ENCODE measurements around the gene TAAR8. TPM values are rescaled to one million over a fixed set of nuclear protein-coding genes. Genes with fewer than 3 reads are reported as not detected.

TAAR8 gene, protein sequence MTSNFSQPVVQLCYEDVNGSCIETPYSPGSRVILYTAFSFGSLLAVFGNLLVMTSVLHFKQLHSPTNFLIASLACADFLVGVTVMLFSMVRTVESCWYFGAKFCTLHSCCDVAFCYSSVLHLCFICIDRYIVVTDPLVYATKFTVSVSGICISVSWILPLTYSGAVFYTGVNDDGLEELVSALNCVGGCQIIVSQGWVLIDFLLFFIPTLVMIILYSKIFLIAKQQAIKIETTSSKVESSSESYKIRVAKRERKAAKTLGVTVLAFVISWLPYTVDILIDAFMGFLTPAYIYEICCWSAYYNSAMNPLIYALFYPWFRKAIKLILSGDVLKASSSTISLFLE
- total RNA-seq, result not detected

DNA sequence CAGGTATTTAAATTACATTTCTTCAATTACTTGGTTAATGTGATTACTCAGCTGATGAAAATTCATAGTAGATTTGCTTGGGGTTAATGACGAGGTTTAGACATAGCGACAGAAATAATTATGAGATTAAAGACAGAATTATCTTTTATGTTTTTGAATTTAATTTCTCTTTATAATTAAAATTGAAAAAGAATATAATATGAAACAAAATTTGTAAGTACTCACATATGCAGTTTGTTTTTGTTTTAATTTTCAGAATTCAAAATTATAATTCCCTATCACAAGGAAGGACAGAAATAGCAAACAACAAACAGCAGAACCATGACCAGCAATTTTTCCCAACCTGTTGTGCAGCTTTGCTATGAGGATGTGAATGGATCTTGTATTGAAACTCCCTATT is at the start of gene TAAR8:
Gene TAAR8 (plus strand): TSS at position 301 of the 400 bp plus-strand sequence. CDS start 21 bp downstream, at position 322.
- H3K27ac ChIP-seq, result no peak within 1 kb of the TSS
- TF ChIP-seq POLR2AphosphoS5 (IDR thresholded peaks at IDR 0.05), result no peak
- no peak for TF ChIP-seq POLR2A (IDR thresholded peaks at IDR 0.05)
- TF ChIP-seq, protein P1, sequence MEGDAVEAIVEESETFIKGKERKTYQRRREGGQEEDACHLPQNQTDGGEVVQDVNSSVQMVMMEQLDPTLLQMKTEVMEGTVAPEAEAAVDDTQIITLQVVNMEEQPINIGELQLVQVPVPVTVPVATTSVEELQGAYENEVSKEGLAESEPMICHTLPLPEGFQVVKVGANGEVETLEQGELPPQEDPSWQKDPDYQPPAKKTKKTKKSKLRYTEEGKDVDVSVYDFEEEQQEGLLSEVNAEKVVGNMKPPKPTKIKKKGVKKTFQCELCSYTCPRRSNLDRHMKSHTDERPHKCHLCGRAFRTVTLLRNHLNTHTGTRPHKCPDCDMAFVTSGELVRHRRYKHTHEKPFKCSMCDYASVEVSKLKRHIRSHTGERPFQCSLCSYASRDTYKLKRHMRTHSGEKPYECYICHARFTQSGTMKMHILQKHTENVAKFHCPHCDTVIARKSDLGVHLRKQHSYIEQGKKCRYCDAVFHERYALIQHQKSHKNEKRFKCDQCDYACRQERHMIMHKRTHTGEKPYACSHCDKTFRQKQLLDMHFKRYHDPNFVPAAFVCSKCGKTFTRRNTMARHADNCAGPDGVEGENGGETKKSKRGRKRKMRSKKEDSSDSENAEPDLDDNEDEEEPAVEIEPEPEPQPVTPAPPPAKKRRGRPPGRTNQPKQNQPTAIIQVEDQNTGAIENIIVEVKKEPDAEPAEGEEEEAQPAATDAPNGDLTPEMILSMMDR (IDR thresholded peaks at IDR 0.05), result no peak
- no peaks in the 10 kb centered on the region for H3K36me3 ChIP-seq
- no peaks in the 10 kb centered on the region for H3K9me3 ChIP-seq
- H3K4me3 ChIP-seq, result no peak within 1 kb of the TSS
- intact Hi-C loops (cut with DNase I; ENCODE audit: low total_unique reads), result no loop called here
- no peaks in the 10 kb centered on the region for H3K27me3 ChIP-seq
- H3K4me1 ChIP-seq, result no peaks in the 10 kb centered on the region
- no peak for DNase-seq (ENCODE audit: low spot score in 2 of 2)

DNA sequence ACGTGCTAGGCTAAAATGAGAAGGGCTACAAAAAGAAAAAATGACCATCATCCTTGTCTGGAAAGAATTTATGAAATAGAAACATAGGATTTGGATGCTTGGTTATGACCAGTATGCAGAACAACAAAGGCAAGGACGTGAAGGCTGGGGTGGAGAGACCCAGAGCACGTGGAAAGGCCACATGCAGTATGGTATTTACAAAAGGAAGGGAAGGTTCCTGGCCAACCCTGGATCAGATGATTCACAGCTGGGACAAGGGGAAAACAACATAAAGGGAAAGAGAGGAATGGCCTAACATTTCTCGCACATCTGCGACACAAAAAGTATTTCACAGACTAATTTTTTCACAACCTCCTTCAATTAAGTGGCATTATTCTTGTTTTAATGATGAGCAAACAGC is 47.7 kb upstream of the TAAR8 start:
- no peak for DNase-seq (ENCODE audit: low spot score in 2 of 2)
- no peak for TF ChIP-seq POLR2AphosphoS5 (IDR thresholded peaks at IDR 0.05)
- TF ChIP-seq, protein P1 (IDR thresholded peaks at IDR 0.05), result no peak
- no peak for TF ChIP-seq POLR2A (IDR thresholded peaks at IDR 0.05)
- Histone ChIP-seq H3K27ac (no peak overlapping the region), H3K9me3 (no peaks in the 10 kb centered on the region), H3K4me3 (no peak overlapping the region), H3K27me3 (no peaks in the 10 kb centered on the region), H3K36me3 (no peaks in the 10 kb centered on the region), H3K4me1 (peaks cover 0 to 3% of the 10 kb centered on the region in 2 donors)
- intact Hi-C loops (cut with DNase I; ENCODE audit: low total_unique reads), result no loop called here

DNA sequence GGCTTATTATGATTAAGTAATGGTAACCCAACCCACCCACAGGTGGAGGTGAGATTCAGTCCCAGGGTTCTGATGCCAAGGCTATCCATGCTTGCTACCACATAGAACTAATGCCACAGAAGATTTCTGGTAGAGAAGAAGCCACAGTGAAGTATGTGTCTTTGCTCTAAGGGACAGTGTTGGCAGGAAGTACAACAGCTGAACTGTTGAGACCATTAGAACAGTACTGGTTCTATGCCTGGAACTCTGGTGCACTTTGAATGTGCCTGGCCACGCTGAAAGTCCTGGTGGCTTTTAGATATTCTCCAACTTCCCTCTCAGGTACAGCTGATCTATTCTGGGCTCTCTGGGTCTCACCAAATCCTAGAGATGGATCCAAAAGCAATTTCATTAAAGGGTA is 47.3 kb upstream of the TAAR8 start:
- intact Hi-C loops (cut with DNase I; ENCODE audit: low total_unique reads), result no loop called here
- peaks cover 0 to 3% of the 10 kb centered on the region in 2 donors for H3K4me1 ChIP-seq

DNA sequence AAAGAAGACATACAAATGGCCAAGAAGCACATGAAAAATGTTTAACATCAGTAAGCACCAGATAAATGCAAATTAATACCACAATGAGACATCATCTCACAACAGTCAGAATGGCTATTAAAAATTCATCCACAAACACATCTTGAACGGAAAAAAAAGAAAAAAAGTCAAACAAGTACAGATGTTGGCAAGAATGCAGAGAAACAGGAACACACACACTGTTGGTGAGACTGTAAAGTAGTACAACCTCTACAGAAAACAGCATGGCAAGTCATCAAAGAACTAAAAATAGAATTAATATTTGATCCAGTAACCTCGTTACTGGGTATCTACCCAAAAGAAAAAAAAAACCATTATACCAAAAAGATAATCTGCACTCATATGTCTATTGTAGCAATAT is 46.0 kb upstream of the TAAR8 start:
- H3K4me1 ChIP-seq, result peaks cover 0 to 3% of the 10 kb centered on the region in 2 donors
- TF ChIP-seq, protein P1 (IDR thresholded peaks at IDR 0.05), result no peak
- no peak for TF ChIP-seq POLR2AphosphoS5 (IDR thresholded peaks at IDR 0.05)
- TF ChIP-seq POLR2A (IDR thresholded peaks at IDR 0.05), result no peak
- H3K4me3 ChIP-seq, result no peak overlapping the region
- no peak for DNase-seq (ENCODE audit: low spot score in 2 of 2)
- H3K27ac ChIP-seq, result no peak overlapping the region
- intact Hi-C loops (cut with DNase I; ENCODE audit: low total_unique reads), result no loop called here
- no peaks in the 10 kb centered on the region for H3K27me3 ChIP-seq
- H3K36me3 ChIP-seq, result no peaks in the 10 kb centered on the region
- H3K9me3 ChIP-seq, result no peaks in the 10 kb centered on the region

More for the DNA sequence above, 47.3 kb upstream of the TAAR8 start:
- Histone ChIP-seq H3K9me3 (no peaks in the 10 kb centered on the region), H3K36me3 (no peaks in the 10 kb centered on the region), H3K27me3 (no peaks in the 10 kb centered on the region), H3K27ac (peak overlapping the region in 1 of 2 donors; percentile 5), H3K4me3 (no peak overlapping the region)
- TF ChIP-seq, protein P1 (IDR thresholded peaks at IDR 0.05), result no peak
- TF ChIP-seq POLR2AphosphoS5 (IDR thresholded peaks at IDR 0.05) (no peak), POLR2A (IDR thresholded peaks at IDR 0.05) (no peak)
- DNase-seq (ENCODE audit: low spot score in 2 of 2), result no peak
